A549 (cell line): ENCODE results near the gene TSC2.
"Not testable (repeated sequence)": the region's sequence is repeated elsewhere in the genome, so short reads cannot be mapped to it uniquely, and the experiment has no call there.

Experiments used
- CTCF ChIP-seq: fragments of >200 bp; sonication (Bioruptor Twin); formaldehyde crosslinking; IDR thresholded peaks from 3 replicates; pipeline ENCODE4 v1.5.1; 2016
- HDAC2 ChIP-seq: fragments of 200-600 bp; sonication (generic); IDR thresholded peaks from 2 replicates; pipeline ENCODE4 v1.6.1; 2016
- REST ChIP-seq: fragments of 200-600 bp; sonication (generic); IDR thresholded peaks from 2 replicates; pipeline ENCODE4 v1.6.1; 2016; ENCODE audit warnings: antibody characterized with exemption, mild to moderate bottlenecking, moderate library complexity

DNA sequence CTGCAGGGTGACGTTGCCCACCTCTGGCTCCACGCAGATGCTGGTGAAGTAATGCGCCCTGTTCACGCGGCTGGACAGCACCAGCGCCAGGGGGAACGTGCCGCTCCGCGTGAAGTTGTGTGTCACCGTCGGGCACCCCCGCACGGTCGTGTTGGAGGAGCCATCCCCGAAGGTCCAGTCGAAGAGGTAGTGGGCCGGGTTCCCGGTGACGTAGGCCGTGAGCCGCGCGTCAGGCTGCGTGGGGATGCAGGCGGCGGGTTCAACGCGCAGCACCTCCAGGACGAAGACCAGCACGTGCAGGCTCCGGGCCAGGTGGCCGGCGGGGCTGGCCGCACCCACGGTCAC lies 63.2 kb downstream of the TSC2 start:
- not testable (repeated sequence) for TF ChIP-seq HDAC2, REST, CTCF
